ENCODE results near the gene NDUFS2.

NDUFS2 gene

DNA sequence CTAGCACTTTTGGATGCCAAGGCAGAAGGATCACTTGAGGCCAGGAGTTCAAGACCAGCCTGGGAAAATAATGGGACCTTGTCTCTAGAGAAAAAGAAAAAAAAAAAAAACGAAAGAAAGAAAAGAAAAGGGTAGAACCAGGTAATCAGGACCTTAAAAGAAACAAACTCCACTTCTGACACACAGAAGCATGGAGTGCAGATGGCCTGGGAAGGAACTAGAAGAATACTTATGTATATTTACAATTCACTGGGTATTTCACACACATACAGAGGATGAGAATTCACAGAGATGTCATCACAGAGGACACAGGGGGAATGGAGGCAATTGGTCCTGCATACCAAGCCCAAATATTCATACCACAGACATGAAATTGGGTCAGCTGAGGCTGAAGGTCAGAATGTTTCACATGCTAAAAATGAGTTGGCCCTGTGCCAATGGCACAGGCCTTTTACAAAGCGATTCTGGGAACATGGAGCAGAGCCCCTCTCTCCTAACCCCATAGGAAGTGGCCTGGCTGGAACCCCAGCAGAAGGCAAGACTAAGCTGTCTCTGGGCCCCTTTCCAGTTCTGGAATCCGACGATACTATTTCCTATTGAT, 29.3 kb upstream of the NDUFS2 start:
- no peak for FAIRE-seq

DNA sequence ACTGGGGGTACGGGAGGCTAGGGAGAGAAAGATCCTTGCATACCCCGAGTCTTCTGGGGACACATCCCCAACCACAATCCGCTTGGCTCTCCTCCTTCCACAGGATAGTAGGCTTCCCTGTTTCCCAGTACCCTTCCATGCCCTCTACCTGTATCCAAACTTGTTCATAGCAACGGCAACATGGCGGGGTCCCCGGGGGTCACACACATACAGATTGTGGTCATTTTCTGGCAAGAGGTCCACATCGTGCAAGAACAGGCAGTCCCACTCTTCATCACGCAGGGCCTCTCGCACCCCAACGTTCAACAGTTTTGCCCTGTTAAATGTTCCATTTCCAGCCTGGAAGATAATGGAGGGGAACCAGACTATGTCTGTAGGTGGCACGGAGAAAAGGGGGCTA, 28.5 kb upstream of the NDUFS2 start:
- no peak for FAIRE-seq

DNA sequence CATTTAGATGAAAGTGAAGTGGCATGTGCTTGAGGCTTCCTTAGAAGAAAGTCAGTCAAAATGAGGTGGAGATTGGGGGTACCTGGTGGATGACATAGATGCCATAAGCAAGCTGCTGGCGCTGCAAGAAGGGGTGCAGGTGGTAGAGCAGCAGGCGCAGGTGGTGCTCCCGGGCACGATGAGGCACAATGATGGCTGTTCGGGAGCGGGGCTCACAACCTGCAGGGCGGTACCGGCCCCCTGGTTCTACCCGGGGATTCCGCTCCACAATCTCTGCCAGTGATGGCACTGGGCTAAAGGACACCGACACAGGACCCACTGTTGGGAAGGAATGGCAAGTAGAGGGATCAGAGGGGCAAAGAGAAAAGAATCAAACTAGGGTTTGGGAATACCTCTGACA, 27.3 kb upstream of the NDUFS2 start:
- FAIRE-seq, result no peak

DNA sequence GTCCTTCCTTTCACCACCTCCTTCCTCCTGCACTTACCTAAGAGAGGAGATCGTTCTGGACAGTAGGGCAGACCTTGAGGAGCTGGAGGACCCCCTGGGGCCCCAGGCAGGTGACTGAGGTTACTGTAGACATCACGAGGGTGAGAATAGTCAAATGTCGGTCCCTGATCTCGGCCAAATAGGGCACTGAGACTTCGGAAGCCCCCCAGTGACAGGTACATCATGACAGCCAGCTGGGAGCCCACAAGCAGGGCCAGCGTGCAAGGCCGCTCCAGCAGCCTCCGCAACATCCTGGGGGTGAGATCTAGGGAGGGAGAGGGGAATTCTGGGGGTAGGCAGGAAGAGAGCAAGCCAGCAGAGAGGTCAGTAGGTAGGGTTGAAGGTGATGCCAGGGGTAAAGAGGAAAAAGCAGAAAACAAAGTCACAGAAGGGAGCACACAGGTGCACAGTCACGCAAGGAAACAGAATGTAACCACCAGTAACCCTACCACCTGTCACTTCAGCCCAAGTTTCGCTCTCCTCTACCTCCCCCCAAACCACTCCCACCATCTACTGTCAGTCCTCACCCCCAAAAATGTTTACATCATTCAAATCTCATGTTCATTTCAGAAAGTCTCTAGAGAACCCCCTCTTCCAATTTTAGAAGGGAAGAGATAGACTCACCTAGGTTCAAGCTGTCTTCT, 26.3 kb upstream of the NDUFS2 start:
- FAIRE-seq, result no peak

DNA sequence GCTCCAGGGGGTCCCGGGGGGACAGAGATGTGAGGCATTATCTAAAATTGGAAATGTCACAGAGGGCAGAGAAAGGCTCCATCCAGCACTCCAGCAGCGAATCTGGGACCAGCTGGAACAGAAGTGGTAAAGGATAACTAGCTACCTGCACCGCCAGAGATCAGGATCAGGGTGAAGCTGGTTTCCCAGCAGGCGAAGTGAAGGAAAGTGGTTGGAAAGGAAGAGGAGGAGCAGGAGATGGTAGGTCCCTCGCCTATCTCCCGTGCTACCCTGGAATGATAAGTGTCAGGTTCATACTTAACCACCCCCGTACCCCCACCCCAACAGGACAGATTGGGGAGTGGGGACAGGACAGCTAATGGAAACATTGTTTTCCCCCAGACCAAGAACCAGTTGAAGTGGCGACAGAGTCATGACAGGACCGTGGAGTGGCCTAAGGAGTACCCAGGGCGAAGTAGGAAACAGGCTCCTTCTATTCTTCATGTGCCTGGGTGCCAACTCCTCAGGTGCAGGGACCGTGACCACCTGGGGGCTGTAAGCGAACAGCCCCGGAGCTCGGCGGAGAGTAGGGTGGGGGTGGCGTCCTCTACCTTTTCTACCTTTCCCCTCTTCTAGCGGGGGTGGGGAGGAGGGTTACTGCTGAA, 25.6 kb upstream of the NDUFS2 start:
- no peak for FAIRE-seq

DNA sequence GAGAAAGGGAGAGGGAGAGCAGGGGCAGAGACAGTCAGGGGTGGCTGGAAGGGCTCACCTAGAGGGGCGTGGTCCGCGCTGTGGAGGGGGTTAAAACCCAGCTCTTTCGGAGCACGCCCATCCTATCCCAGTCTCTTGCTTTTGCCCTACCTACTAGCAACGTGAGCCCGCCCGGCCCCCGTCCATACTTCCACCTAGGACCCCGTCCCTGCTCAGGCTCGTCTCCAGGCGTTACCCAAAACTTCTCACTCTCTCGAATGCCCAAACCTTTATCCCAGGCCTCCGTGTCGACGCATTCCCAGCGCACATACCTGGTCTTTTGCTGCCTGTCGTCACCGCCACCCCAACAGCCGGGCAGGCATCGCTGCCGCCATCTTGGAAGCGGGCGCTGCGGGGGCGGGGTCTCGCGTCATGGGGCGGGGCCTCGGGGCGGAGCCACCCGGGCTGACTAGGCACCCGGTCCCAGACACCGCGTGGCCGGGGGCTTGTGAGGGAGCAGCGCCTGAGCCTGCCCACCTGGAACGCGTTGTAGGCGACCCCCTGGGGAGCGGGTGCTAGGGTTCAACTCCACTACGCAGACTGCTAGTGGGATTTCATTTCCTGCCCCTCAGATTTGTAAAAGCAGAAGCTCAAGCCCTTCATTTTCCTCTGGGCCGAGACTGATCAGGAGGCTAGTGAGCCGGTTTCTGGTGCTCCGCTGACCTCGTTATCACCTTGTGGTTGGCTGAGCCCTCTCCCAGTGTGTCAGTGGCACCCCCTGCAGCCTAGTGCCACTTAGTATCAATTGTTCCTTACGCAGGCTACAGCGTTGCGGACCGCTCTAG, 24.8 kb upstream of the NDUFS2 start, which contains the start of gene B4GALT3:
B4GALT3 (minus strand) TSS at position 396 of the 824 bp plus-strand sequence. CDS start 1,447 bp downstream, outside the sequence.
- no peak for FAIRE-seq

DNA sequence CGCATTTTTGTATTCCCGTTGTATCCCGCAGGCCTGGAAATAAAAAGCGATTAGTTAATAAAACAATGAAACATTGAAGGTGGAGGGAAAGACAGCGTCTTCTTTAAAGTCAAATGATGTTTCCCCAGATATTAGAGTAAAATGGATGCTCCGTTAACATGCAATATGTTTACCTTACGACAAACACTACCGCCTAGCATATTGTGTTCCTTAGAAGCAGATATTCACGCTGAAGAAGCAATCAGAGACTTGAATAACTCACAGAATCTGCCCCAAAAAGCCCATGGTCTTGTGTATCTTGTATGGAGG, 24.3 kb upstream of the NDUFS2 start:
- no peak for FAIRE-seq

DNA sequence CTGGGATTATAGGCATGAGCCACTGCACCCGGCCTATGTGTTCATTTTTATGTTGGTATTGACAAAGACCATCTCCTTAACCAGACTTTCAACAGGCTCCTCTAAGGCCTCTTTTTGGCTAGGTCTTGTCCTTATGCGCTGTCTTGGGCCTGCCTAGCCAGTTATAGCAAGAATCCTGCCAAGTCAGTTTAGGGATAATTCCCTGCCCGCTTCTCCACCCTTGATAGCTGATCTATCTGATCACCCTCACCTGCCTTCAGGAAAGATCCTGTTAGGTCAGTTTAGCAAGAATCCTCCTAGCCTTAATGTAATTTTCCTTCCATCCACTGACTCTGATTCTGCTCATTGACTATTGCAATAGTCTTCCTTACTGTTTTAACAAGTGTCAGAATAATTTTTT, 22.5 kb upstream of the NDUFS2 start:
- FAIRE-seq, result no peak

DNA sequence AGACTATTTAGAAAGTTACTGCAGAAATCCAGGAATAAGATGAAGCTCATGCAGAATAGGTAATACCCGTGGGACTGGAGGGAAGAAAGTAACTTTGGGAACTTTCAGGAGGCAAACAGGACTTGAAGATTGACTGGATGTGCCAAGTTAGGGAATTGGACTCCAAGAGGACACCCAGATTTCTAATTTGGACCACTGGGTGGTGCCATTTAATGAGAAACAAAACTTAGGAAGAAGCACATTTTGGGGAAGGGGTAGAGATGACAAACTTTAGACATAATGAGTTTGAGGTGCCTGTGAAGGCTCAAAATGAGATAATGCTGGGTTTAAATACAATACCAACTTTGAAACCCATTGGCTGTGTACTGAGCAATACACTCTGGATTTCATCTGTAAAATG, 21.5 kb upstream of the NDUFS2 start:
- peak; percentile 28 for FAIRE-seq

DNA sequence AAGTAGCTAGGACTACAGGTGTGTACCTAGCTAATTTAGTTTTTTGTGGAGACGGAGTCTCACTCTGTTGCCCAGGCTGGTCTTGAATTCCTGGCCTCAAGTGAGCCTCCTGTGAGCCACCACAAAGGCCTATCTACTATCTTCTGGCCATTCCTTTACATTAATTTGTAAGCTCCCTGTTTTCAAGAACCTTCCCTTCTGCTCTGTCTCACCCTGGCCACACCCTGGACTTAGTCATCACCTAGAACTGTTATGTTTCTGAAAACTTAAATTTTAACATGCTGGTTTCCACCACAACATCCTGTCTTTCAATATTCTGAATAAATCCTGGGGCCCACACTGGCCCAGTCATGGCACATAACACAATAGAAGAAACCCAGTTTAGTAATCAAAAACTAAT, 20.0 kb upstream of the NDUFS2 start:
- FAIRE-seq, result no peak

DNA sequence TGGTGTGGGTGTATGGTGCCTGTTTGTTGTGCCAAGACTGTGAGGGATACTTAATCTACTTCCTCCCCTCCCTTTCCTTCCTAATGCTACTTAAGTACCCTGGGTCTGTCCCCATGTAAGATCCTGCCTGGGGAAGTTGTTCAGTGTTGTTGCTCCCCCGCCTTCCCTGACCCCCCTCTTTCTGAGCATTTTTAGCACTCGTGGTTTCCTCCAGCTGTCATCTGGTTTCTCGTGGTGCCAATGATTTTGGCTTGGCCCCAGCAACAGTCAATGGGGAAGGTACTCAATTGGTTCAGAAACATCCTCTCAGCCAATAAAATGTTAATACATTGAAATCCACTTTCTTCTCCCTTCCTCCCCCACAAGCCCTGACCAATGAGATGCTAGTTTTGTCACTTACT, 16.9 kb upstream of the NDUFS2 start:
- no peak for FAIRE-seq

DNA sequence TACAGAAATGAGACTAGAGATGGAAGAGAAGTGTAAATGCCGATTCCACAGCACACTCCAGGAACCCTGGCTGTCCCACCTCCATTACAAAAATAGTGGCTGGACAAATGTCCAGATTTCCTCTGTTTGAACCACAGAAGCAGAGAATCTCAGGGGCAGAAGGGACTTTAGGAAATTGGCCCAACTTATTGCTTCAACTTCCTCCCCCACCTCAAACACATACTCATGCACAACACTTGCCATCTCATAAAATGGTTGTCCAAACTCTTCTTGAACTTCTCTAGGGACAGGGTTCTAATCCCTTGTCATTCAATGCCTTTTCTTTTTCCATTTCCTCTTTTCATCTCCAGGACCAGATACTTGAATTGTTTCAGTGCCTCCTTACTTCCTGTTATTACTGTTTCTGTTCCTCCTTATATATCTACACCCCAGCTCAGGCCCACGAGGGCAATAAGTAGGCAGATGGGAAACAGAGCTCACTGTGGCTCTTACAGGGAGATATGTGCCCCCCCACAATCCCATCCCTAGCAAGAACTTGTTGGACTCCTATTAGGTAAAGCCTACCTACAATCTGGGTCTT, 16.3 kb upstream of the NDUFS2 start:
- no peak for FAIRE-seq

DNA sequence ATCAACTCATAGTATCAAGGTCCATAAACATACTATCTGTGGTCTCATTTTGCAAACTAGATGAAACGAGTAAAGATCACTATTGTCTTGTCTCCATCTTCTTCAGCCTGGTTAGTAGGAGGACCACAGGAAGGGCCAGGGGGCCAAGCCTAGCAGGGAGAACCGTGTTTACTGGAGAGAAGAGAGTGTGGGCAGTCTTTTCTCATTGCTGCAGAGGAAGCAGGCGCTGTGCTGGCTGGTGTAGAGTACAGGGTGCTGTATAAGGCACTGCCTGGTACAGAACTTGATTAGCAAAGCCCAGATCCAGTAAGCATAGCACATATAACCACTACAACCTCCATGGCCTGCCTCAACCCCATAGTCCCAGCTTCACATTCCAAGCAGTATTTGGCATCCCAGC, 14.9 kb upstream of the NDUFS2 start:
- no peak for FAIRE-seq

DNA sequence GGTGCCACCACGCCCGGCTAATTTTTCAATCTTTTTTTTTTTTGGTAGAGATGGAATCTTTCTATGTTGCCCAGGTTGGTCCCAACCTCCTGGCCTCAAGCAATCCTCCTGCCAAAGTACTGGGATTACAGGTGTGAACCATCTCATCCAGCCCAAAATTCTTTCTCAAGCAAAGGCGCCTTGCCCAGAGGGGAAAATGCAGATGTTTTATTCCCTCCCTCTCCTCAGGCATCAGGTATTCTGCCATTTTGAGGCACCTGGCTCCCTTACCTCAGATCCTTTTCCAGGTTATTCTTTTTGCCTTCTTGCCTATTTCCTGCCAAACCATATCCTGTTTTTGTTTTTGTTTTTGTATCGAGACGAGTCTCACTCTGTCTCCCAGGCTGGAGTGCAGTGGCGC, 13.8 kb upstream of the NDUFS2 start:
- no peak for FAIRE-seq

DNA sequence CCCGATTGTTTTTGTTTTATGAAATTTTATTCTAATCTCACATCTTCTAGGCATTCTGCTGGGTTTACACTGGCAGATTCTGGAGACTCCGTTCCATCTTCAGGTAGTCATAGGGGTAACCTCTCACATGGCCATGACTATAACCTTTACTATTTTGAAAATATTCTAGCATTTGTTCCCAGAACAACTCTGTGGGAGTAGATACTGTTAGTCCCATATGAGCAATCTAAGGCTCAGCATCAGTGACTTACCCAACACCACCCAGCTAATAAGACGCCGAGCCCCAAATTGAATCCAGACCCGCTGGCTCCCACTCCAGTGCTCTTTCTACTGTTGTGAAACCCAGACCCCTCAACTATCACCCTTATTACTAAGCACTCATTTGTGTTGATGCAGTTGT, 13.1 kb upstream of the NDUFS2 start:
- no peak for FAIRE-seq

DNA sequence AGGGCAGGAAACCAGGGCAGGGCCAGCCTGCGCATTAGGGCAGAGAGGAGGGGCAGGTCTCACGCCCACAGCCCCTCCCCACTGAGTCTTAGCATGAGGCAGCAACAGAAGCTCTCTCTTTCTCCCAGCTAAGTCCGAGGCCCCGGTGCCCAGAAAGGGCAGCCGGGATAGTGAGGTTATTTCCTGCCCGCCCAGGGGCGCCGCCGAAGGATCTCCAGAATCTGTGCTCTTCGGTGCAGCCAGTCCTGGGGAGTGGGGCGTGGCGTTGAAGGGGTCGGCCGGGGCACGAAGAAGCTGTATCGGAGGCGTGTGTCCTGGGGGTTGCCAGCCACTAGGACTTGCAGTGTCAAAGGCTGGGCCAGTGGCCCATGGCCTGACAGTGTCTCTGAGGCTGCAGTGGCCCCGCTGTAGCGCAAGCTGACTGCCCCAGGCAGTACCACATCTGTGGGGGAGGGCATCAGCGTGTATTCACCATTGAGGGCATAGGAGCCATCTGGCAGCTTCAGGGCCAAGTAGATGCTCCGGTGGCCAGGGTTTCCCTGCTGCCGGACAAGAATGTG, 11.1 kb upstream of the NDUFS2 start:
- no peak for FAIRE-seq

DNA sequence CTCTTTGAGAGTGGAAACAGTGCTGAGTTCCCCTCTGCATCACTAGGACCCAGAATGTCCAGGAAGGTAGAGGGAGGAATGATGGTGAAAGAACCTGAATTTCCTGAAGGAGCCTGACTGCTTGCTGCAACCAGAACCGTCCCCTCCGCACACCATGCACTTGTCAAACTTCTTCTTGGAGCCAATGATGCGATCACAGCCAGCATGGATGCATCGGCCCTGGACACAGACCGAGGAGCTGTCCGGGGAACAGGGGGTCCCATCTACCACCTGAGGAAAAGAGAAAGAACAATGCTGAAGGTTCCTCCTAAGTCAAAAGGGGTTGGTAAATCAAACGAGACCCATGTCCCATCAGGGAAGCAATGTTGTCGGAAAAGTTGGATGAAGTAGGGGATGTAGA, 10.2 kb upstream of the NDUFS2 start:
- no peak for FAIRE-seq

DNA sequence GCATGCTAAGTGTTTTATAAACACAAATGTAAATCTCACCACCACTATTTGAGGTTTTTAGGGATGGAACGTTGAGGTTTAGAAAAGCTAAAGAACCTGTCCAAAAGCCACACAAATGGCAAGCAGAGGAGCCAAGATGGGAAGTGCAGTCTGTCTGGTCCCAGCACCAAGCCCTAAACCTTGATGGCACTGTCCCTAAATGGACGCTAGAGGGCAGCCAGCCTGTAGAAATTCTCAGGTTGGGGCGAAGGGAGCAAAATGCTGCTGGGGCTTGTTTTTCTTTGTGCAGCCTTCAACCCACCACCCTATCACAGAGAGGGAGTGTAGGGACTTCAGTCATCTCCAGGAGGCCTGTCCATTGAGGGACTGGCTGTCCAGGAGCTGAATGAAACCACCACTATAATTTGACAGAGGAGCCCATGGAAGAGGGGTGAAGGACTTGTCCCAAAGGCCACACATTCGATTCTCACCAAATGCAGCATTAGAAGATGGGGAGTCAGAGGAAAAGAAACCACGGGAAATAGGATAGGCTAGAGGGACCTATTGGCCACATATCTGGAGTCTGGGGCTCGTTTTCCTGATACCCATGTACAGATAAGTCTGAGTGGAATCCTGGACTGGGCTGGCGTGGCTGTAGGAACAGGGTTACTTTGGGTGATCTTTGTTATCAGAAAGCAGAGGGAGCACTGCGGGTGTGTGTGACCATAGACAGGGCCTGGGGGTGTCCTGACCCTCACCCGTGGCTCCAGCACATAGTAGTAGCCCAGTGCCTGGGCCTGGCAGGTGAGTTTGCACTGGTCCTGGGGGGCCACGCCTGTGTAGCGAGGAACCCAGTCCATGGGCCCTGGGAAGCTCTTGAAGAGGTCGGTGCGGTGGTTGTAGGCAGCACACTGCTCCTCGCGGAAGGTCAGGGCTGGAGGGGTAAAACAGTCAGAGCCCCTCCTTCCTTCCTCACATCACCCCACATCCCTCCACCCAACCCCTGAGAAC, 9.4 kb upstream of the NDUFS2 start:
- peak; percentile 94 for FAIRE-seq

DNA sequence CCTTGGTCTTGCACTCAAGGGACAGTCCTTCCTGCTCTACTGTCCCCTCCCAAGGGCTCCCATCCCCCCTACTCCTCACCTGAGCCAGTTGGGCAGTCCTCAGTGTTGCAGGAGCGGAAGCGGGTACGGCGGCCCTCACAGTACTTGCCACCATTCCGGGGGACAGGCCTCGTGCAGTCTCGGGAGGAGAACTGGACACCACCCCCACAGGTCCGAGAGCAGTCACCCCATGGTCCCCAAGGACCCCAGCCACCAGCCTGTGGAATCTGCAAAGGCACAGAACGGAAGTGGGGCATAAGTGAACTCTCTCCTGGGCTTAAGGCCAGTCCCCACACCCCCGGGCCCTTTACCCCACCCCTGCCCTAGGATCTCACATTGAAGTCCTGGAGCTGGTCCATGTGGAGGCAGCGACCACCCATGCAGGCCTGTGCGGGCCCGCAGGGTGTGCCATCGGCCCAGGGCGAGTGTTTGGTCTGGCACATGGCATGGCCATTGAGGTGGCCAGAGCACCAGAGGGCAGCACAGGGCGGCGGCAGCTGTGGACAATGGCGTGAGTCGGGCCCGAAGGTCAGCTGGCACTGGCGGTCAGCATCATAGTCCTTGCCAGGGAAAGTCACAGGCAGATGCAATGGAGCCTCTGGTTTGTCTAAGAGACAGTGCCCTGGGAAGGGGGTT, 8.5 kb upstream of the NDUFS2 start:
- FAIRE-seq, result no peak

DNA sequence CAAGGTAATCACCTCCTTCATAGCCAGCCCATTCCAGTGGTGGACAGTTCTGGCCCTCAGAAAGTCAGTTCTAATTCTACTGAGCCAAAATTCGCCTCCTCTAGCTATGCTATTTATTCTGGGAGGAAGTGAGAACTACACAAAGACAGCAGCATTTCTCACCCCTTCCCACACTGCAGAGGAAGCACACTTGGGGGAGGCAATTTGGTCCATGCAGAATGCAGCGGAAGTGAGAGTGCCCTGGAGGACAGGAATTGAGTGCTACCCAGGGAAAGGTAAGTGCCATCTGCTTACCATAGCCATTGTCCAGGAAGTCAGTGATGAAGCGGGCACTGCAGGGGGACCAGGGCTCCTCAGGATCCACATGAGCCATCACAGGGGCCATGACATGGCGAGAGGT, 7.0 kb upstream of the NDUFS2 start:
- FAIRE-seq, result no peak

DNA sequence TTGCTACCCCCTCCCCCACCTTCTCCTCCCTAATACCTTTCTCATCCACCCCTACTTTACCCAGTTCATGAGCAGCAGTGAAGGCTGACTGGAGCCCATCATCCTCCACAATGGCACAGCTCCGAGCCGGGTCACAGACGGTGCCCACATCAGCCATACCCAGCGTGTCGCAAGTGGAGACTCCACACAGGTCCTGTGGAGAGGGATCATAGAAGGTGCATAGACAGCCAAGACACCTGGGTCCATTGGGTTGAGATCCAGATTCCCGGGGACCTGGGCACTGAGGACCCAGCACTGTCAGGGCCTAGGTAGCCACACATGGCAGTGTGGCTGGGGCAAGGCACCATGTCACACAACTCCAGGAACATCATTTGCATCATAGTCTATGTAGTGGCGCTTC, 6.1 kb upstream of the NDUFS2 start:
- no peak for FAIRE-seq

Data from TTC549 (cell line).